ENCODE measurements around the gene AHSA1.

AHSA1 gene

GRCh38 chr14:77469539-77469938 is 11.6 kb downstream of the AHSA1 start:
- FAIRE-seq (no peak), DNase-seq (ENCODE audit: extremely low spot score, insufficient read length, low read depth) (no peak)

GRCh38 chr14:77470224-77470870 is 12.5 kb downstream of the AHSA1 start:
- no peak for DNase-seq (ENCODE audit: extremely low spot score, insufficient read length, low read depth)
- no peak for FAIRE-seq

DNA sequence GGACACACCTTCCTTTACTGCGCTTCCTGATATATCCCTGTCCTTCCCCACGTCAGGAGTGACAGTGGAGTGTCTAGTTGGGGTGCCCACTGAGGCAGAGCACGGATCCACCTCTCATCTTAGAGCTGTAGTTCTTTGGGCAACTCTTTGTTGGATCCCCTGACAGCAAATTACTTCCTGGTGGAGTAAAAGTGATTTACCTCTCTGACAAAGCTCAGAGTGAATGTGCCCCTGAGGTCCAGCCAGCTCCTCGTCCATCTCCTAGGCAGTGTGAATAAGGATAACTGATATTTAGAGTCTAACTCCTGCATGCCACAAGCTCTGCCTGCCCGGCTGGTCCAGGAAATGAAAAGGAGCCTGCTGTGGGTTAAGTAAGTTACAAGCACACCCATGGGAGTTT is 16.0 kb downstream of the AHSA1 start:
- DNase-seq (ENCODE audit: extremely low spot score, insufficient read length, low read depth) (no peak), FAIRE-seq (no peak)

- DNase-seq (ENCODE audit: extremely low spot score, insufficient read length, low read depth) (no peak), FAIRE-seq (no peak)
Measured at GRCh38 chr14:77474479-77475177, 16.7 kb downstream of the AHSA1 start.

- no peak for FAIRE-seq
- no peak for DNase-seq (ENCODE audit: extremely low spot score, insufficient read length, low read depth)
Measured at GRCh38 chr14:77475432-77476115, 17.7 kb downstream of the AHSA1 start.

DNA sequence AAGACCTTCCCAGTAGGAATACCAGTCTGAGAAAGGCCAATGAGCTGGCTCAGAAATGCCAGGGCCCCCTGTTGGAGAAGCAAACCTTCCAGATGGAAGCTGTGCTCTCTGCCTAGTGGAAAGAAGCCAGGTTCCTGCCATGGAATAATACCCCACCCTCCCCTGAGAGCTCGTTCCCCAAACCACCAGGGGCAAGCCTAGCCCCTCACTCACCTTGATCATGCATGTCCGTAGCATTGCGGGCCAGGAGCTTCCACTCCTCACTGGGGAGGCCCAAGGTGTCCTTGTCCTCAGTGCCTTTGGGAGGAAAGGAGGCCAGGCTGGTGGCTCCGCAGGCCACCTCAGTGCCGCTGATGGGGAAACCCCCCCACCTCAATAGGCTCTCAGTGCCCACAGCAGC is 20.1 kb downstream of the AHSA1 start:
- no peak for DNase-seq (ENCODE audit: extremely low spot score, insufficient read length, low read depth)
- no peak for FAIRE-seq

GRCh38 chr14:77478796-77479195 is 20.9 kb downstream of the AHSA1 start:
- DNase-seq (ENCODE audit: extremely low spot score, insufficient read length, low read depth) = no peak
- peak; percentile 82 for FAIRE-seq

- FAIRE-seq (no peak), DNase-seq (ENCODE audit: extremely low spot score, insufficient read length, low read depth) (no peak)
Measured at GRCh38 chr14:77482422-77482821, 24.5 kb downstream of the AHSA1 start.

GRCh38 chr14:77485256-77485655 is 27.4 kb downstream of the AHSA1 start:
- DNase-seq (ENCODE audit: extremely low spot score, insufficient read length, low read depth) = no peak
- no peak for FAIRE-seq

- no peak for DNase-seq (ENCODE audit: extremely low spot score, insufficient read length, low read depth)
- FAIRE-seq = no peak
Measured at GRCh38 chr14:77485901-77486678, 28.2 kb downstream of the AHSA1 start.

- FAIRE-seq (no peak), DNase-seq (ENCODE audit: extremely low spot score, insufficient read length, low read depth) (no peak)
Measured at GRCh38 chr14:77488558-77488957, 30.7 kb downstream of the AHSA1 start.

- FAIRE-seq (no peak), DNase-seq (ENCODE audit: extremely low spot score, insufficient read length, low read depth) (no peak)
Measured at GRCh38 chr14:77489041-77489440, 31.1 kb downstream of the AHSA1 start.

DNA sequence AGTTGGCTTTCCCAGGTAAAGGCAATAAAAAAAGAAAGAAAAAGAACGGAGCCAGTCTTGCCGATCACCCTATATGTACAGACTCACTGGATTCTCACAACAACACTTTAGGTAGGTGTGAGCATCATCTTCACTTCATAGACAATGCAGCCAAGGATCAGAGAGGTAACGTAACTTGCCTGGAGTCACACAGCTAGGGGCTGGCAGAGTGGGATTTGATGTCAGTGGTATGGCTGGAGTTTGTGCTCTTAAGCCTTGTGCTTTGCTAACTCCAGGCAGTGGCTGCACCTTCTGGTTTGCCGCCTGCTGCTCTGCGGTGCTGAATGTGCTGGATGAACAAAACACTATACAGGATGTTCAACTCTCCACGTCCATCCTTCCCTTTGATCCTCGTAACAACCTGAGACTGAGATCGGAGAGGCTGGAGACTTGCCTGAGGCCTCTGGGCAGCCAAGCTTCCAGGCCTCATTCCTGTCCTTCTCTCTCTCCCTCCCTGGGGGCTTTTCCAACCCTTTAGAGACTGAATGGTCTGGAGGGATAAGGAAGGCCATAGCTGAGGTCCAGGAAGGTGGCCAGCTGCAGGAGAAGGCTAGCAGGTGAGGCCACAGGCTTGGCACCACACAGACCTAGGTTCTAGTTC is 32.6 kb downstream of the AHSA1 start:
- FAIRE-seq (no peak), DNase-seq (ENCODE audit: extremely low spot score, insufficient read length, low read depth) (no peak)

DNA sequence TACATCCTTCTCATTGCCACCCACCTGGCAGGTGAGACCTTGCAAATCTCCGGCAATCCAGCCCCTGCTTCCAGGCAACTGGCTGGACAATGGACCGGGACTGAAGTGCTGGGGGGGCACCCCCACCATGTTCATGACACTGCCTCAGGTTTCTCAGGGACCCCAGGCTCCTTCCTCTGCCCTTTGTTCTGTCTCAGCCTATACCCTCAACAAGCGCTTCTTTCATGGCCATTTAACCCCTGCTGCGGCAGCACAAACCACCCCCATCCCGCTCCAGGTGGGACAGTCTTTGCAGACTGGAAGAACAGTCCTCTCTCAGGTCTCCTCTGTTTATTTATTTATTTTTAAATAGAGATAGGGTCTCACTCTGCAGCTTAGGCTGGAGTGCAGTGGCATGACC is 33.2 kb downstream of the AHSA1 start:
- FAIRE-seq = no peak
- DNase-seq (ENCODE audit: extremely low spot score, insufficient read length, low read depth) = no peak

DNA sequence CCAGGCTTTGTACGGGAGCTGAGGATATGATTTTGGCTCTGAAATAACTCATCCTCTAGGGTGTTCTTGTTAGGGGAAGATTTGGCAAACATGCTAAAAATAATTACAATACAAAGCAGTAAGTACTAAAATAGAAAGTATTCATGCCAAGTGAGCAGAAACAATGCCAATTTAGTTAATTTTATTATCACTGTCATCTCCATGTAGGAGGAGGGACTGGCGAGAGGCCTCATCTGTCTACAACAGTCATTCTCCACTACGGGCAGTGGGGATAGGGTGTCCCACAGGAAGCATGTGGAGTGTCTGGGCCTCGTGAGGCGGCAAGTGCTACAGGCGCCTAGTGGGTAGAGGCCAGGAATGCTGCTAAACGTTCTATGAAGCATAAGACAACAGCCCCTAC is 37.4 kb downstream of the AHSA1 start:
- DNase-seq (ENCODE audit: extremely low spot score, insufficient read length, low read depth) (no peak), FAIRE-seq (no peak)

DNA sequence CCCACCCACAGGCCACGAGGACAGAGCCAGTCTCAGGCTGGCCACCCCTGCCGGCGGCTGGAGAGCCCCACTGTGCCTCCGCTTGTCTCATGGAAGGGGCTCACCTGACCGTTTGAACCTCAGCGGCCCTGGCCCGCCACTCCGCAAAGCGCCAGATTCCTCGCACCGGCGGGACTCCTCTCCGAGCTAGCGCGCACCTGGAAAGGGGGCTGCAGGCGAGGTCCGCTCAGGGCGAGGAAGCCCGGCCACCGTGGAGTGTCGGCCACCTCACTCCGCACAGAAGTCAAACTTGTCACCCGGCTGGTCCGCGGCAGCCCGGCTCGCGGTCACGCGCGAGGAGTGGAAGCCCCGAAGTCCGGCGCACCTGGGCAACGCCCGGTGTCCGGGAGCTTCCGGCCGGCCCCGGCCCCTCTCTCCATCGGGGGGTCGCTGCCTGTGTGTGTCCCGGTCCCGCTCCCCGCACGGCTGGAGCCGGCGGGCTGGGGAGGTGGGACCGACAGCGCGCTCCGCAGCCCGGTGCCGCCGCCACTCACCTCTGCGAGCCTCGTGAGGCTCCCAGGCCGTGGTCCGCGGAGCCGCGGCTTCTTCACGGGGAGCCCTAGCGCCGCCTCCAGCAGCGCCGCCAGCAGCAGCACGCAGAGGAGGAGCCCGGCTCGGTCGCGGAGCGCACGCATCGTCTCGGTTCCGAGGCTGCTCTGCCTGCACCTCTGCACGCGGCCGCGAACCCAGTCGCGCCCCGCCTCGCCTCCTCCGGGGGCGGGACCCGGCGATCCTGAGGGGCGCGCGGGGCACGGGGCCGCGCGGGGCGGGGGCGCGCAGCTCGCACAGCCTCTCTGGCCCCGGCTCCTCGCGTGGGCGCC is 40.5 kb downstream of the AHSA1 start, which contains the start of gene ISM2:
ISM2 (minus strand) TSS at position 697 of the 860 bp plus-strand sequence; CDS start at position 674, 23 bp downstream.
- DNase-seq (ENCODE audit: extremely low spot score, insufficient read length, low read depth) (peak; percentile 52), FAIRE-seq (no peak)

DNA sequence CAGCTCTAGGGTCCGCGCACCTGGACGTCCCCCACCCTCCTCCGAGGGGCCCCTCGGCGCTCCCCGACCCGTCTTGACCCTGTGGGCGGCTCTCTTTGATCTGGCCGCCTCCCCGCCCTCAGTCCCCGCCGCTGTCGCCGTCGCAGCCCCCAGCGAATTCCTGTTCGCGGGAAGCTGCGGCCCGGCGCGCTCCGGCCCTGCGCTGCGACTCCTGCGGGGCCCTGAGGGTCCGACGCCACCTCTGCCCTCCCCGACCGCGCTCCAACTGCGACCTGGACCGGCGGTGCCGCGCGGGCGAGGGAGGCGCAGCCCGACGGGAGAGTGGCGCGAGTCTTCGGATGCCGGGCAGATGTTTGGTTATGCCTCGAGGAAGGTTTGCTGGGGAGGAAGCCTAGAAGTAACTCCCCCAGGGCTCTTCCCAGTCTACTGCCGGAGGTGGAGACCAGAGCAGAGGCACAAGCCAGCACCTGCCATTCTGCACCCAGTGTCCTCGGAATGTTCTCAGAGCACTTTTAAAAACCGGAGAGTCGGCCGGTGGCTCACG is 41.2 kb downstream of the AHSA1 start:
- FAIRE-seq = no peak
- DNase-seq (ENCODE audit: extremely low spot score, insufficient read length, low read depth) = peak; percentile 12

DNA sequence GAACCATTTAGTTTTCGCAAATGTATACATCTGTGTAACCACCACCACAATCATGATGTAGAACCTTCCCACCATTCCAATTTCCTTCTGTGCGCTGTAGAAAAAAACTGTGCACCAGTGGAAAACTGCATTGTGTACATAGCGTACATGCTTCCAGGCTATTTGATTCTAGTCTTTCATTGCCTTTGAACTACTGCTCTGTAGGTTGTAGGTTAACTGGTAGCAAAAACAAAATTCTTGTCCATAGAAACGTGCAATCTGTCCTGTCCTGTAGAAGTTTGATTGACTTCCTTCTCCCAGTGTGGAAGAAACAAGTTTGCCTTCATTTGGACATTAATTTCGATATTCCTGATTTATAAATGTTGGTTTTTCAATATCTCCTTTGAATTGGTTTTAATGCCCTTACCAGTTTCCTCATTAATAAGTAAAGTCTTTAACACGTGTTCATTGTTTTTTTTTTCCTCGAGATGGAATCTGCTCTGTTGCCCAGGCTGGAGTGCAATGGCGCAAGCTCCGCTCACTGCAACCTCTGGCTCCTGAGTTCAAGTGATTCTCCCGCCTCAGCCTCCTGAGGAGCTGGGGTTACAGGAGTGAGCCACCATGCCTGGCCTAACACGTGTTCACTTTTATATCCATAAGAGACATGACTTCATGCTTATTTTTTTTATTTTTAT is 44.4 kb downstream of the AHSA1 start:
- FAIRE-seq (no peak), DNase-seq (ENCODE audit: extremely low spot score, insufficient read length, low read depth) (no peak)

All from GM18507 (cell line).